OCI-M2 (cell line): ENCODE data around the gene JAG2.

Experiments used
- DNase-seq: peaks from one replicate; lab custom pipeline; 2025; ENCODE audit not compliant: unreplicated experiment; lab: John Stamatoyannopoulos, UW

JAG2 gene

GRCh38 chr14:105182296-105183020 lies 13.9 kb upstream of the JAG2 start:
- DNase-seq = no peak

DNA sequence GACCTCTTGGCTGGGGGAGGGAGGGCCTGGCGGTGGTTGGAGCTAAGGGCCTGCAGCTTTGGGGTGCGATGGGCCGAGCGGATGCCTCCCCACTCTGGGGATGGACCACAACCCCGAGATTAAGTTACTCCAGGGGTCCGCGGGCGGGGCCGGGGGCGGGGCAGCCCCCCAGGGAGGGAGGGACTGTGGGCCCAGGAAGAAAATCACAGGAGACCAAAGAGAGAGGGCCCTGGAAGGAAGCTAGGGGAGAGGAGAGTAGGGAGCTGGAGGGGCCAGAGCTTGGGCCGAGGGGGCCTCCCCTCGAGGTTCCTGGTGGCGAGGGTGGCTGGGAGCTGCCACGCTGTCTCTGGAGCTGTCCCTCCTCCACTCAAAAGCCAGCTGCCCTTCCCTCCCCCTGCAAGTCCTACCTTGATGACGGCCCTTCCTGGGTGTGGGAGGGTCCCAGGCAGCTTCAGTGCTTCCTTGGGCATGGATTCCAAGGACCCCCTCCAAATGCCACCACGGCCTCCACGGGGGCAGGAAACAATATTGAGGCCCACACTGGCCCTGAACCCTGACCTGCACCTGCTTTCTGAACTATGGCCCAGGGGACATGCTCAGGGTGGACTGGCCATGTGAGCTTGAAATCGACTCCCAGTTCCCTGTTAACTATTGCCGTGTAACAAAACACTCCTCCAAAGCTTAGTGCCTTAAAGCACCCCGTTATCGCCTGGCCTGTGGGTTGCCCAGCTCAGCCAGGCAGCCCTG lies 13.1 kb upstream of the JAG2 start:
- DNase-seq = no peak

DNA sequence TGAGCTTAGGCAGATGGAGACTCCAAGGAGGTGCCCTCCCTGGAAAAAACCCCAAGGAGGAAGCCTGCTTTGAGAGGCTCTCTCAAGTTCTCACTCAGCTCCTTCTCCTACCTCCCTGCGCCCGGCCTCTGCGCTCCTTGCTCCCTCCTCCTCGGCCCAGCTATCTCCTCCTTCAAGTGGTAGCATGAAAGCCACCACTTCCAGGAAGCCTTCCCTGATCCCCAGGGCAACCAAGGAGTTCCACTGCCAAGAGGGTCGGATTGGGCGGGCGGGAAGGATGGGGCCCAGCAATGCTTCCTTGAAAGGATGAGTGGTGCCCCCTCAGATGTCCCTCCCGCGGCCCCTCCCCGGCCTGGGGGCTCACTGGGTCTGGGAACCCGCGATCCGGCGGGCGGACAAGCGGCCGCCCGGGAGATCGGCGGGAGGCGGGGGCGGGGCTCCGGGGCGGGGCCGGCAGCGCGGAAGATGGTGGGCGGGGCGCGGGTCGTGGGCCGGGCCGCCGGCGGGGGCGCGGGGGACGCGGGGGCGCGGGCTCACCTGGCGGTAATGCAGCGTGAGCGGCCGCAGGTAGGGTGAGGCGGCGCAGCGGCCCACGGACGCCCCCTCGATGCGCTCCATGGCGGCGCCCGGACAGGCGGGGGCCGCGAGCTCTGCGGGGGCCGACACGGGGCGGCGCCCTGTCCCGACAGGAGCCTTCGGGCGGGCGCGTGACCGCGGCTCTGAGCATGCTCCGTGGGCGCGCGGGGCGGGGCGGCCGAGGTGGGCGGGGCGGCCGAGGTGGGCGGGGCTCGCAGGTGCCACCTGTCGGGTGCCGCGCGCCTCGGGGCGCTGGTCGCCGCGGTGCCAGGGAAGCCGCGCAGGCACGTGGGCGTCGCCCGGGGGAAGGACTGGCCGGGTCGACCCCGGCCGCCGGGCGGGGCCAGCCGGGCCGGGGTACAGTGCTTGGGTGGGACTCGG lies 12.3 kb upstream of the JAG2 start, which contains the start of gene NUDT14:
NUDT14 (minus strand) TSS at position 721 of the 957 bp plus-strand sequence; CDS start at position 618, 103 bp downstream.
- no peak for DNase-seq

DNA sequence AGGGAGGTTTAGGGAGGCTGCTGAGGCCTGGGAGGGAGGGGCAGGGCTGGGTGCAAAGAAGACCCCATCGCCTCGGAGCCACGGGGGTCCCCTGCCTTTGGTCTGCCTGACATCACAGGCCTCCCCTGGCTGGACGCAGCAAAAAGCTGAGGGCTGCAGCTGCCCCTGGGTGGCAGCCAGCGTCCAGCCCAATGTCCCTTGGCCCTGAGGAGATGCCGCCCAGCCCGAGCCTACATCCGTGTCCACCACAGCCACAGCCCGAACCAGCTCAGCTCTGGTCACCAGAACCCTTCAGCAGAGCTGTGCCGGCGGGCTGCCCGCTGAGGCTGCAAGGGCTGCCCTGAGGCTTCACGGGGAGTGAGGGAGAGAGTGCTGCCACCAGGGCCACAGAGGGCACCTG lies 10.6 kb upstream of the JAG2 start:
- no peak for DNase-seq

GRCh38 chr14:105178868-105179140 lies 10.2 kb upstream of the JAG2 start:
- DNase-seq = no peak

GRCh38 chr14:105178069-105178867 lies 9.7 kb upstream of the JAG2 start:
- no peak for DNase-seq

DNA sequence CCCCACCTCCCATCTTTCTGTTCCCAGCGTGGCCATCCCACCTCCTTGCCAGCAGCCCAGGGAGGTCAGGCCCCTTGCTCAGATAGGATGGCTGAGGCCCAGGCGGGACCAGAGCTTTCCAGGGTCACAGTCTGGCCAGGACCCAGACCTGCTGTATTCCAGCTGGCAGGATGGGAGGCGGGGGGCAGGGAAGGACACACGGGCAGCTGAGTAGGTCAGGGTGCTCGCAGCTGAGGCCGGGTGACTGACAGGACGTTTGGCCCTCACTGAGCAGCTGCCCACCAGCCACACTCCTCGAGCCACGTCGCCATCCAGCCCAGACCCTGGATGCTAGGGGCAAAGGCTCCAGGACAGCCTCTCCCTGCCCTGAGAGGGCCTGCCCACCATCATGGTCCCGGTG lies 8.5 kb upstream of the JAG2 start:
- no peak for DNase-seq

DNA sequence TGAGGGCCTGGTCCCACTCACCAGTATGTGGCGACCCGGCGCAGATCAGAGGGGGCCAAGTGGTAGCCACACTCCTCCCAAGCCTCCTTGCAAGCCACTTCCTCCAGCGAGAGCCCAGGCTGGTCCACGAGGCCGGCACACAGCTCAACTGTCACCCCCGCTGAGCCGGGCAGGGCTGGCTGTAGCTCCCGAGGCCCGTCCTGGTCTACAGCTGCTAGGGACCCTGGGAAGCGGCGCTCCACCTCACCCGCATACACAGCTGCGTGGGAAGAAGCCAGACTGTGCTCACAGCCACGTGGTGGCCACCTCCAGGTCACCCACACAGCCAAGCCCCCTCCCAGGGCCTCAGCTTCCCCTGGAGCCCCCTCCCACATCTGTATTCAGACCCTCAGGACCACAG lies 7.9 kb upstream of the JAG2 start:
- DNase-seq = no peak

- no peak for DNase-seq
Measured at GRCh38 chr14:105173901-105174894, 5.6 kb upstream of the JAG2 start.

GRCh38 chr14:105173145-105173544 lies 4.6 kb upstream of the JAG2 start:
- DNase-seq = no peak

DNA sequence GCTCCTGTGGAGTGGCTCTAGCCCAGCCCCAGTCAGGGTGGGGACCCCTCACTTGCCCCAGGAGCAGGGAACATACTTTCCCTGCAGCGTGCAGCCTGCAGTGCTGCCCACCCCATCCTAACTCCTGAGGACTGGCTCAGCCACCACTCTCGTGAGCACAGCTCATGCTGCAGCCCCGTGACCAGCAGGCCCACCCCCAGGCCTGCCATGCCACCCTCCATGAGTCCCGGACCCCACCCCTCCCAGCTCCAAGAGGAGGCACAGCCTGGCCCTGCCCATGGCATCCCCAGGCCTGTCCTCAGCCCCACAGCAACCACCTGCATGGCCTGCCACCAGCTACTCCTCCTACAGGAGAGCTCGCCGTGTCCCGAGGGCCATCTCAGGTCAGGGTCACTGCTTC lies 3.9 kb upstream of the JAG2 start:
- DNase-seq = no peak

- no peak for DNase-seq
Measured at GRCh38 chr14:105171004-105171673, 2.6 kb upstream of the JAG2 start.

DNA sequence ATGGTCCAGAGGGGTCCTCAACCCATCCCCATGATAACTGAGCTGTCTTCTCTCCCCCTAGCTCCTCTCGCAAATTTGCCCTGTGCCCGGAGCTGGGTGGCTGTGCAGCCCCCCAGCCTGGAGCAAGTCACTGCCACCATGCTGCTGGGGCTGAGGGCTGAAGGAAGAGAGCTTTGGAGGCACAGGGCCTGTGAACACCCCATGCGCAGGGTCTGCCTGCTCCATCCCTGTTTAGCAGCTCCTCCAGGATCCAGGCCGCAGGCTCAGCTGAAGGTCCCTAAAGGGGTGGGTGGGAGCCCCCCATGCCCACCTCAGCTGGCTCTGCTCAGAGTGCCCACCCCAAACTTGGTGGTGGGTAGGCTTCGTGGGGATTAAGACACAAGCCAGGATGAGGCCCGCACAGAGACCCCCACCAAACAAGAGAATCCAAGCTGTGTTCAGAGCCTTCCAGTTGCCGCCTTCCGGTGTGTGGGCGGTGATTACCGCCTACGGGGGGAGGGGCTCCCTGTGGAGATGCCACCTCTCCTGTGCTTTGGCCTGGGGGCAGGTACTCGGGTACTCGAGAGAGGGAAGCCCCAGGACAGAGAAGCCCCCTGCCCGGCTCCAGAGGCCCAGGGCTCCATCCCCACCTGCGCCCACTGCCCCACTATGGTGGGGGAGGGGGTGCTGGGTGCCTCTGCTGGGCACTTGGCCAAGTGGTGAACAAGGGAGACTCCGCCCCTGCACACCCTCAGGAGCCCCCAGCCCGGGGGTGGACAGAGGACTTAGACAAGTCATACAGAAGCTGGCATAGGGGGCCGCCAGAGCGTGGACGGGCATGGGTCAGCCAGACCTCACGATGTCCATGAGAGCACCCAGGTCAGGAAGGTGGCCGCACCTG lies 1.4 kb upstream of the JAG2 start:
- no peak for DNase-seq

GRCh38 chr14:105168979-105169507 lies 467 bp upstream of the JAG2 start:
- DNase-seq = no peak

- no peak for DNase-seq
Measured at GRCh38 chr14:105168093-105168420, 519 bp downstream of the JAG2 start.

DNA sequence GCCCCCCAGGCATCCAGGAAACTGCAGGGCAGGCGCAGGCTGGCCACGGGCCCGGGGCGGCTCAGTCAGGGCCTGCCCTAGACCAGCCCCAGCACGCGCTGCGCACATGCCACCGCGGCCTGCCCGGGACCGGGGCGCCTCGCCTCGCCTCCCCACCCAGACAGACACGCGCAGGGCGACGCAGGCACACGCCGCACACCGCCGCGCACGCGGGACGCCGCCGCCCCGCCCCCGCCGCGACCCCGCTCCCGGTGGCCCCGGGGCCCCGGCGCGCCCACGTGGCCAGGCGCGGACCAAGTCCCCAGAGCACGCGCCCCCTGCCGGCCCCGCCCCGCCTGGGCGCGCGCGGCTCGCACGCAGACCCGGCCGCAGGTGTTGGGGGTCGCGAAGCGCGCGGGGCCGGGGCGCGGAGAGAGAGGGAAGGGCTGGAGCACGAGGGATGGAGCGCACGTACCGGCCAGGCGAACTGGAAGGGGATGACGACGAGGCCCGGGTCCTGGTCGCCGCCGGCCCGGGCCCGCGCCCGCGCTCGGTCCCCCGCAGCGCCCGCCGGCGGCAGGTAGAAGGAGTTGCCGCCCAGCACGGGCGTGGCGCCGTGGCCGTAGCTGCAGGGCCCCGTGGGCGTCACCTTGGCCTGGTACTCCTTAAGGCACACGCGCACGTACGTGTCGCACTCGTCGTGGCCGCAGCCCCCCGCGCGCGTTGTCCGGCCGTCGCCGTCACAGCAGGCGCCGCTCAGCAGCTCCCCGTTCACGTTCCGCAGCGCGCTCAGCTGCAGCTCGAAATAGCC lies 1.1 kb downstream of the JAG2 start:
- no peak for DNase-seq
